Osteoblast (primary cell): ENCODE measurements around the gene KAT7. TPM values are rescaled to one million over a fixed set of nuclear protein-coding genes. Genes with fewer than 3 reads are reported as not detected.
"Not testable (repeated sequence)": the region's sequence is repeated elsewhere in the genome, so short reads cannot be mapped to it uniquely, and the experiment has no call there.

Source experiments
- DNase-seq: peaks from one replicate; pipeline ENCODE4 v3.0.0; 2011; ENCODE audit warnings: low spot score, mixed read lengths; ENCODE audit not compliant: insufficient read length; ENCODE audit errors: missing footprints
- H2AFZ ChIP-seq: 2 replicates; pipeline ENCODE4 v1.6.0; 2011; ENCODE audit warnings: mild to moderate bottlenecking, low read length
- H3K27ac ChIP-seq: 2 replicates; pipeline ENCODE4 v1.5.1; 2011; ENCODE audit warnings: mild to moderate bottlenecking, low read depth, low read length, moderate library complexity
- H3K27me3 ChIP-seq: 2 replicates; pipeline ENCODE4 v1.6.0; 2012; ENCODE audit warnings: mild to moderate bottlenecking, control low read depth, inconsistent platforms, low read length, moderate library complexity; ENCODE audit not compliant: insufficient read depth
- H3K36me3 ChIP-seq: 2 replicates; pipeline ENCODE4 v1.5.1; 2011; ENCODE audit warnings: mild to moderate bottlenecking, low read length, control low read depth, moderate library complexity; ENCODE audit not compliant: insufficient read depth
- H3K4me1 ChIP-seq: 2 replicates; pipeline ENCODE4 v1.5.1; 2011; ENCODE audit warnings: mild to moderate bottlenecking, low read length, control low read depth, moderate library complexity; ENCODE audit not compliant: insufficient read depth
- H3K4me2 ChIP-seq: 2 replicates; pipeline ENCODE4 v1.6.0; 2011; ENCODE audit warnings: mild to moderate bottlenecking, low read length; ENCODE audit not compliant: insufficient read depth
- H3K4me3 ChIP-seq: fragments of 200-600 bp; sonication (generic); 3 replicates; pipeline ENCODE4 v1.5.1; 2012; ENCODE audit warnings: mild to moderate bottlenecking, low read length, inconsistent platforms; ENCODE audit not compliant: insufficient read depth
- H3K79me2 ChIP-seq: 2 replicates; pipeline ENCODE4 v1.6.0; 2012; ENCODE audit warnings: mild to moderate bottlenecking, low read length, control low read depth, inconsistent platforms; ENCODE audit not compliant: insufficient read depth
- H3K9me3 ChIP-seq: 2 replicates; pipeline ENCODE4 v1.5.1; 2011; ENCODE audit warnings: low read depth, low read length, control low read depth
- H4K20me1 ChIP-seq: 2 replicates; pipeline ENCODE4 v1.6.0; 2012; ENCODE audit warnings: mild to moderate bottlenecking, low read length, control low read depth; ENCODE audit not compliant: insufficient read depth
- CTCF ChIP-seq: IDR thresholded peaks from 2 replicates; pipeline ENCODE4 v1.5.1; 2011; ENCODE audit warnings: mild to moderate bottlenecking, low read depth, low read length, moderate library complexity; ENCODE audit errors: extremely low read depth
- total RNA-seq: library from RNA; depleted of rRNA; stranded (reverse); fragments of >200 nt; gene quantifications from 2 replicates; pipeline ENCODE4 v1.2.3, GENCODE V29; 2012

KAT7 gene
- total RNA-seq, 1 donor: 51.4 TPM

DNA sequence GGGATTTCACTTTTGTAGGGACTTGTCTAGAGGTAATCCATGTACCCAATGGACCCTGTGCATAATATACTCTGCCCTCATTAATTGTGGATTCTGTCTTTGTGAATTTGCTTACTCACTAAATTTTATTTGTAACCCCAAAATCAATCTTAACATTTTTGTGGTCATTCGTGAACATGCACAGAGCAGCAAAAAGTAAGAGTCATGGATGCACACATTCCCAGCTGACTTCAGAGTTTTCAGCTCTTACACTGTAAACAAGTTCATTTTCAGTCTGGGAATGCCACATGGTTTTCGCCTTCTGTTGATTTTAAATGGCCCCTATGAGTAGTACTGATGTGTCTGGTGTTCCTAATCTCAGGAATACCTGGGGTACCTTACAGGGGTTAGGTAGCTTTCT is 35.1 kb downstream of the KAT7 start:
- peak overlapping the region; percentile 35 for H3K4me2 ChIP-seq
- no peak for DNase-seq
- H3K36me3 ChIP-seq: peaks cover 68% of the 10 kb centered on the region
- no peak overlapping the region for H3K4me3 ChIP-seq
- H3K27me3 ChIP-seq: no peaks in the 10 kb centered on the region
- peaks cover 9% of the 10 kb centered on the region for H3K79me2 ChIP-seq
- no peaks in the 10 kb centered on the region for H3K9me3 ChIP-seq
- no peaks in the 10 kb centered on the region for H4K20me1 ChIP-seq
- TF ChIP-seq CTCF: no peak
- H3K27ac ChIP-seq: peak overlapping the region; percentile 56
- H3K4me1 ChIP-seq: peaks cover 22% of the 10 kb centered on the region
- H2AFZ ChIP-seq: no peak overlapping the region

DNA sequence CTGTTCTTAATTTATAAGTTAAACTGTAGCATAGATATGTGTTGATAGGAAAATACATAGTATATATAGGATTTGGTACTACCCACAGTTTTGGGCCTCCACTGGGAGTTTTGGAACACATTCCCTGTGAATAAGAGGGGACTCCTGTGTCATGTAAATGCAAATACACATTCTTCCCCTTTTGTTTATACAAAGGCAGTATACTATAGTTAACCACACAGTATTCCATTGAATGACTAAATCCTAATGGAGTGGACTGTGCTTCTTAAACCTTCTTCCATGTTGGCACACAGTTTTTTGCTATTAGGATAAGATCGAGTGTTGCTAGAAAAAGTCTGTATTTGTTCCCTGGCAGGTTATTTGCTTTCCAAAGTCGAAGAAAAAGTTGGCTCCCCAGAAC is 37.2 kb downstream of the KAT7 start:
- Histone ChIP-seq H3K4me2 (no peak overlapping the region), H3K27ac (no peak overlapping the region), H4K20me1 (no peaks in the 10 kb centered on the region), H3K4me1 (peaks cover 40% of the 10 kb centered on the region), H3K79me2 (no peaks in the 10 kb centered on the region), H3K27me3 (no peaks in the 10 kb centered on the region), H3K9me3 (no peaks in the 10 kb centered on the region), H3K36me3 (peaks cover 66% of the 10 kb centered on the region), H3K4me3 (no peak overlapping the region), H2AFZ (no peak overlapping the region)
- no peak for TF ChIP-seq CTCF
- DNase-seq: no peak

DNA sequence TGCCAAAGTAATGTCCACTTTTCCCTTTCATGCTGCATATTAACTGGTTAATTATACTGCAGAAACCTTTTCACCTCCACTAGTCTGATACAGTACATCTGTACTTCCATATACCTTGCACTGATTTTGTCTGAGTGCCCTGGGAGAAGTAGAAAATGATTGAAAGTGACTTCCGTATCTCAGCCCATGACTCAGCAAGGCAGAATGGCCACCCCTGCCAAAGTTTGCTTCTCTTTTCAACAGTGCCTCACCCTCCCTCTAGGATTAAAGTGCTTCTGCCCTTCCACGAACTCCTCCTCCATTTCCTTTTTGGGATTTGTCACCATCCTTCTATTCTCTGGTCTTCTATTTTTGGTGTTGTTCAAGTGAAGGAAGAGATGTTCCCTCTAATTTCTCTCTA is 39.8 kb downstream of the KAT7 start:
- H3K4me3 ChIP-seq, H4K20me1 ChIP-seq, H3K27me3 ChIP-seq, H3K9me3 ChIP-seq, DNase-seq, H3K79me2 ChIP-seq, H2AFZ ChIP-seq, H3K4me2 ChIP-seq: not testable (repeated sequence)
- Histone ChIP-seq H3K4me1 (peaks cover 39% of the 10 kb centered on the region), H3K36me3 (peaks cover 50% of the 10 kb centered on the region), H3K27ac (peak overlapping the region; percentile 24)

DNA sequence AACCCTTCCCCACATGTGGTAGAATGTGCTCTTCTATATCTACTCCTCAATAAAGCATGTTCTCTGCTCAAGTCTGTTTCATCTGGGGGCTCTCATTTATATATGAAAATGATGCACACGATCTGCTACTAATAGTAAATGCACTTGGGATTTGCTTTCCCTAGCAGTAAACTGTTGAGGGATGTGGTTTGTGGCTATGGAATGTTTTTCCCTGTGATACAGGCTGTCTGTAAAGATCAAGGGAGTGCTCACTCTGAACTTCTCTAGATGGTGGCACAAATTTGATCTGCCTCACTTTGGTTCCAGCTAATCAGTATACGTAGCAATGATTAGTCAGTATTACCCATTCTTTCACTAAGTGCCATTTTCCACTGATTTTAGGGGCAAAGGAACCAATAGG is 40.5 kb downstream of the KAT7 start:
- Histone ChIP-seq H3K4me1 (peaks cover 32% of the 10 kb centered on the region), H2AFZ (no peak overlapping the region), H3K27me3 (no peaks in the 10 kb centered on the region), H3K9me3 (no peaks in the 10 kb centered on the region), H3K27ac (peak overlapping the region; percentile 24), H3K79me2 (no peaks in the 10 kb centered on the region), H3K4me2 (no peak overlapping the region), H3K36me3 (peaks cover 50% of the 10 kb centered on the region), H3K4me3 (no peak overlapping the region), H4K20me1 (no peaks in the 10 kb centered on the region)
- no peak for DNase-seq
- TF ChIP-seq CTCF: no peak
